SH-SY5Y (cell line): Measurements from ENCODE around the gene RIF1.

Source experiments
- GATA2 ChIP-seq: IDR thresholded peaks from 2 replicates; pipeline ENCODE4 v1.6.1; 2011; ENCODE audit warnings: mild to moderate bottlenecking, low read depth, low read length
- GATA3 ChIP-seq: IDR thresholded peaks from 2 replicates; pipeline ENCODE4 v1.6.1; 2011; ENCODE audit warnings: low read depth, mild to moderate bottlenecking, low read length, moderate library complexity

- TF ChIP-seq GATA2, result no peak
- no peak for TF ChIP-seq GATA3
Observed at GRCh38 chr2:151374436-151374835, 35.3 kb upstream of the RIF1 start.
